Progenitor cell of endocrine pancreas (in vitro differentiated cells): ENCODE data around the gene SH3PXD2A. TPM values are rescaled to one million over a fixed set of nuclear protein-coding genes. Genes with fewer than 3 reads are reported as not detected.

Experiments
- DNase-seq: peaks from one replicate; pipeline ENCODE4 v3.0.0; 2021; ENCODE audit warnings: low spot score; ENCODE audit not compliant: unreplicated experiment
- H3K27ac Mint-ChIP-seq: 2 replicates; pipeline ENCODE4 v1.8.0; 2021; ENCODE audit warnings: mild to moderate bottlenecking, moderate library complexity, mixed read lengths
- H3K27me3 Mint-ChIP-seq: 2 replicates; pipeline ENCODE4 v1.8.0; 2021; ENCODE audit warnings: mixed read lengths
- H3K36me3 Mint-ChIP-seq: 2 replicates; pipeline ENCODE4 v1.8.0; 2022; ENCODE audit warnings: mixed read lengths; ENCODE audit not compliant: insufficient read depth
- H3K4me1 Mint-ChIP-seq: 2 replicates; pipeline ENCODE4 v1.8.0; 2021; ENCODE audit warnings: low read depth, mixed read lengths
- H3K4me3 Mint-ChIP-seq: 2 replicates; pipeline ENCODE4 v1.8.0; 2021; ENCODE audit warnings: low read depth, mild to moderate bottlenecking, moderate library complexity, mixed read lengths
- H3K9me3 Mint-ChIP-seq: 2 replicates; pipeline ENCODE4 v1.8.0; 2021; ENCODE audit warnings: low read depth, mixed read lengths
- total RNA-seq: library from RNA; stranded (reverse); gene quantifications from 2 replicates; pipeline ENCODE4 v1.2.1, GENCODE V29; 2021
- TF ChIP-seq, protein P1 (sequence below): fragments of 200-600 bp; sonication (generic); IDR thresholded peaks from one replicate; pipeline ENCODE4 v1.5.0; 2021; ENCODE audit warnings: antibody characterized with exemption, mild to moderate bottlenecking; ENCODE audit not compliant: unreplicated experiment

Gene SH3PXD2A
- total RNA-seq, 1 donor from 2014 or later = 28.0 TPM

DNA sequence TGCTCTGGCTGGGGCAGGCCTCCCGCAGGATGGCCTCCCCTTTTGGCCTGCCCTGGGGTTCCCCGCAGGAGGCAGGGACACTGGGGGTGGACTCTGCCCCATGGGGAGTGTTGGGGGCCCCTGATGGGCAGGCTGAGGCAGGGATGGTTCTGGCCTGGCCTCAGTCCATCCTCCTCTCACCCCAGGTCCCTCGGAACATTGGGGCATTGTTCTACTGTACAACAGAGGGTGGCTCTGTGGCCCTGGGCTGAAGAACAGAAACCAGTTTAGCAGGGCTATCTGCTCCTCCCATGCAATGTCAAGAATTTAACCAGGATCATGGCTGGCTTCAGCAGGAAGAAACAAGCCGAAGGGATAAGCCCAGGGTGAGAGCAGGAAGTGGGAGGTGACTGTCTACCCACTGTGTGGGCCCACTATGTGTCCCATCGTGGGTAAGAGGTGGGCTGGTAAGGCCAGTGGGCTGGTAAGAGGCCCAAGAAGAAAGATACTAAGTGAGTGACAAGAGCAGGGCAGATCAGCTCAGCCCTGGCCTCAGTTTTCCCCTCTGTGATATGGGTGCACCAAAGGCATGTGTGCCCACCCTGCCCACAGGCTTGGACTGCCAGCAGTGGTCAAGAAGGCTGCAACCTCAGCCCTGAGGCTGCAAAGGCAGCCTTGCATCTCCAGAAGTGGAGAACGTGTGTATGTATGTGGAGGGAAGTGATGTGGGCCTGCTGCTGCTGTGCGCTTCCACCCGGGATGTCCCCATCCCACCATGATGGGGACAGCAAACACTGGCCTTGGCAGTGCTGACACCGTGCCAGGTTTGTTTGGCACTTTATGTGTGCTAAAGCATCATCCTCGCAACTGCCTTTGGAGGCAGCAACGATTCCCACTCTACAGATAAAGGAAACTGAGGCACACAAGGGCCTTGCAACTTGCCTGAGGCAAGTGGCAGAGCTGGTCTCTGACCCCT, 138.9 kb downstream of the SH3PXD2A start:
- peak overlapping the region; percentile 86 for H3K27ac Mint-ChIP-seq
- TF ChIP-seq, protein P1, sequence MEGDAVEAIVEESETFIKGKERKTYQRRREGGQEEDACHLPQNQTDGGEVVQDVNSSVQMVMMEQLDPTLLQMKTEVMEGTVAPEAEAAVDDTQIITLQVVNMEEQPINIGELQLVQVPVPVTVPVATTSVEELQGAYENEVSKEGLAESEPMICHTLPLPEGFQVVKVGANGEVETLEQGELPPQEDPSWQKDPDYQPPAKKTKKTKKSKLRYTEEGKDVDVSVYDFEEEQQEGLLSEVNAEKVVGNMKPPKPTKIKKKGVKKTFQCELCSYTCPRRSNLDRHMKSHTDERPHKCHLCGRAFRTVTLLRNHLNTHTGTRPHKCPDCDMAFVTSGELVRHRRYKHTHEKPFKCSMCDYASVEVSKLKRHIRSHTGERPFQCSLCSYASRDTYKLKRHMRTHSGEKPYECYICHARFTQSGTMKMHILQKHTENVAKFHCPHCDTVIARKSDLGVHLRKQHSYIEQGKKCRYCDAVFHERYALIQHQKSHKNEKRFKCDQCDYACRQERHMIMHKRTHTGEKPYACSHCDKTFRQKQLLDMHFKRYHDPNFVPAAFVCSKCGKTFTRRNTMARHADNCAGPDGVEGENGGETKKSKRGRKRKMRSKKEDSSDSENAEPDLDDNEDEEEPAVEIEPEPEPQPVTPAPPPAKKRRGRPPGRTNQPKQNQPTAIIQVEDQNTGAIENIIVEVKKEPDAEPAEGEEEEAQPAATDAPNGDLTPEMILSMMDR = no peak
- DNase-seq = no peak
- peaks cover 9% of the 10 kb centered on the region for H3K4me1 Mint-ChIP-seq
- no peak overlapping the region for H3K4me3 Mint-ChIP-seq
- H3K9me3 Mint-ChIP-seq = no peaks in the 10 kb centered on the region
- H3K27me3 Mint-ChIP-seq = no peaks in the 10 kb centered on the region
- H3K36me3 Mint-ChIP-seq = peaks cover 12% of the 10 kb centered on the region

DNA sequence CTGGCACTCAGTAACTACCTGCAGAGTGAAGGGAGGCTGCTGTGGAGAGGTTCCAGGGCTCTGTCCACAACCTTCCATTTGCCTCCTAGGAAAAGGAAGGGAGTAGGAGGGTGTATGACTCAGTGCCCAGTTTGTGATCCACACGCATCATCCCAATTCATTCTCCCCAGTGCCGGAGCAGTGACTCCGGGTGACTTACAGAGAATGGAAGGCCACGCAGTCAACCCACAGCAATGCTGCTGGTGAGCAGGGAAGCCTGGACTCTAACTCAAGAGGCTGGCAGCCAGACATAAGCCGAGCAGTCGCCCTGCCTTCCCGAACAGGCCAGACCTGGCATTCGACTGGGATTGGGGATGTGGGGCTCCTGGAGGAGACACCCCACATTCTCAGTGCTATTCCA, 139.9 kb downstream of the SH3PXD2A start:
- Mint-ChIP-seq H3K36me3 (peaks cover 9% of the 10 kb centered on the region), H3K4me1 (peaks cover 5% of the 10 kb centered on the region), H3K27ac (no peak overlapping the region), H3K4me3 (no peak overlapping the region), H3K9me3 (no peaks in the 10 kb centered on the region), H3K27me3 (no peaks in the 10 kb centered on the region)
- no peak for DNase-seq
- TF ChIP-seq, protein P1 = no peak

GRCh38 chr10:103714232-103714891, 141.0 kb downstream of the SH3PXD2A start:
- Mint-ChIP-seq H3K9me3 (no peaks in the 10 kb centered on the region), H3K4me3 (no peak overlapping the region), H3K4me1 (peaks cover 5% of the 10 kb centered on the region), H3K27ac (no peak overlapping the region), H3K36me3 (peaks cover 7% of the 10 kb centered on the region), H3K27me3 (no peaks in the 10 kb centered on the region)
- TF ChIP-seq, protein P1 = no peak
- no peak for DNase-seq

DNA sequence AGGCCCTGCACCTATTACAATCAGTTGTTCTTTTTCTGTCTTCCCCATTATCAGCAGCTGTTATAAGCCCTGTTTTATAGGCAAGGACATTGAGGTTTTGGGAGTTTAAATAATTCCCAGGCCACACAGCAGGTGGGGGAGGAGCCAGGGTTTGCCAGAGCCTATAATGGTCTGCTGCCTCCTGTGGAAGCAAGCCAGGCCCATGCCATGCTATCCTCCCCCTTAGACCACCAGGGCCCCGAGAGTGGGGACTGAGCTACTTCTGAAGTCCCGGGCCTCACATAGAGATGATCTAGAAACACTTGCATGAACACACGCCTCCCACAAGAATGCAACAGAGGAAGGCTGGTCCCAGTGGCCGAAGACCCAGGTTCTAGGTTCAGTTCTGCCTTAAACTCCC, 141.7 kb downstream of the SH3PXD2A start:
- peaks cover 5% of the 10 kb centered on the region for H3K4me1 Mint-ChIP-seq
- H3K9me3 Mint-ChIP-seq = no peaks in the 10 kb centered on the region
- H3K27me3 Mint-ChIP-seq = no peaks in the 10 kb centered on the region
- no peak for DNase-seq
- no peak overlapping the region for H3K27ac Mint-ChIP-seq
- H3K36me3 Mint-ChIP-seq = peaks cover 3% of the 10 kb centered on the region
- TF ChIP-seq, protein P1 = no peak
- no peak overlapping the region for H3K4me3 Mint-ChIP-seq

- Mint-ChIP-seq H3K36me3 (peaks cover 2% of the 10 kb centered on the region), H3K27ac (no peak overlapping the region), H3K4me3 (no peak overlapping the region), H3K27me3 (no peaks in the 10 kb centered on the region), H3K4me1 (peaks cover 5% of the 10 kb centered on the region), H3K9me3 (no peaks in the 10 kb centered on the region)
- TF ChIP-seq, protein P1 = peak; percentile 93
- DNase-seq = peak; percentile 75
These were observed 142.4 kb downstream of the SH3PXD2A start for GRCh38 chr10:103712898-103713498.
